Vagina (tissue), 2 donors: Measurements from ENCODE around the gene CCBE1.

Experiments used
- CTCF ChIP-seq, 3 experiments: fragments of 450-650 bp in 2 of 3; fragments of 200-600 bp in 1 of 3; sonication (generic) in 1 of 3; IDR thresholded peaks; one replicate each; pipeline ENCODE4 v1.5.1; 2017 to 2019; ENCODE audit warnings: antibody characterized with exemption in 3 of 3, mild to moderate bottlenecking in 2 of 3, moderate library complexity in 2 of 3
- POLR2A ChIP-seq, 2 donors: fragments of 450-650 bp; IDR thresholded peaks; one replicate each; pipeline ENCODE4 v1.6.1; 2017; ENCODE audit warnings: antibody characterized with exemption in 2 of 2, mild to moderate bottlenecking in 2 of 2, moderate library complexity in 2 of 2
- POLR2AphosphoS5 ChIP-seq, 2 donors: sonication (generic); formaldehyde crosslinking; IDR thresholded peaks; one replicate each; pipeline ENCODE4 v1.9.0; 2017; ENCODE audit warnings: antibody characterized with exemption in 2 of 2, mild to moderate bottlenecking in 2 of 2, low read depth in 1 of 2; ENCODE audit not compliant: insufficient read depth in 1 of 2

DNA sequence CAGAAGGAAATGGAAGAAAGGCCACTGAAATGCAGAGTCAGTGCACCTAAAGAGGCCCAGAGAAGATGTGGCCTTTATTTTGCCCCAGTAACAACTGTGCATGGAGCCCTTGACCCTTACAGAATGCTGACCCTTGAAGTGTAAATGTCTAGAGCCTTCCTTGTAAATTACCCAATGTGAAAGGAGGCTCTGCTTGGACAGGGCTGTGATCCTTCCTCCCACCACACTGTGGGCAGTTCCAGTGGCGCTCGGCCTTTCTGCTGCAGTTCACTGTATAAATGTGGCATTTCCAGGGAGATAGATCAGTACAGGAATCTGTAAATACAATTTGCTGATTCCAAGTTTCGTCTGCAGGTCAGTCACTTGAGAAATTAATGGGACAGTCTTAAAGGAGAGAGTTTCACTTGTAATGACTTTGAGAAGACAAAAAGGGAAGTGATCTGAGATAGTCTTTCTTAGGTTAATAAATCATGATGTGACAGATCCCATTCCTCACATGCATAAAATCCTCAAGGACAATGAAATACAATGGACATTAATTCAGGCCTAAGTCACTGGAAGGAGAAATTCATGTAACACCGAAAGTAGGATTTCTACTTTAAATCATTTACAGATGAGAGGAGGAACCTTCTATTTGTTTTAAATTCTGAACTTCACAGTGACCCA is 204.3 kb downstream of the CCBE1 start:
- TF ChIP-seq CTCF (IDR thresholded peaks at IDR 0.05) (no peak), POLR2A (IDR thresholded peaks at IDR 0.05) (no peak), POLR2AphosphoS5 (IDR thresholded peaks at IDR 0.05; ENCODE audit: insufficient read depth in 1 of 2, low read depth in 1 of 2) (no peak)
